Amniotic epithelial cell (primary cell): ENCODE data around the gene COMMD3.
"Not testable (repeated sequence)": the region's sequence is repeated elsewhere in the genome, so short reads cannot be mapped to it uniquely, and the experiment has no call there.

Experiments used
- DNase-seq: peaks from one replicate; pipeline ENCODE4 v3.0.0-alpha.2; 2010; ENCODE audit warnings: low read depth

COMMD3 gene

GRCh38 chr10:22316286-22317075, at the start of gene COMMD3:
COMMD3 (plus strand) TSS chr10:22316388; CDS start chr10:22316418, 30 bp downstream.
- peak; percentile 84 for DNase-seq

- no peak for DNase-seq
Measured at GRCh38 chr10:22268503-22268902, 47.7 kb upstream of the COMMD3 start.

GRCh38 chr10:22271786-22272185, 44.4 kb upstream of the COMMD3 start:
- no peak for DNase-seq

GRCh38 chr10:22278441-22278782, 37.8 kb upstream of the COMMD3 start:
- no peak for DNase-seq

GRCh38 chr10:22280078-22280477, 36.1 kb upstream of the COMMD3 start:
- no peak for DNase-seq

GRCh38 chr10:22285130-22285529, 31.1 kb upstream of the COMMD3 start:
- DNase-seq = no peak

GRCh38 chr10:22293747-22294404, 22.3 kb upstream of the COMMD3 start:
- DNase-seq = no peak

GRCh38 chr10:22294694-22295093, 21.5 kb upstream of the COMMD3 start:
- no peak for DNase-seq

GRCh38 chr10:22301193-22301592, 15.0 kb upstream of the COMMD3 start:
- no peak for DNase-seq

- no peak for DNase-seq
Measured at GRCh38 chr10:22303461-22303860, 12.7 kb upstream of the COMMD3 start.

- peak; percentile 23 for DNase-seq
Measured at GRCh38 chr10:22305721-22306120, 10.5 kb upstream of the COMMD3 start.

GRCh38 chr10:22308390-22308789, 7.8 kb upstream of the COMMD3 start:
- no peak for DNase-seq

- no peak for DNase-seq
Measured at GRCh38 chr10:22309180-22310000, 6.8 kb upstream of the COMMD3 start.

GRCh38 chr10:22310012-22310411, 6.2 kb upstream of the COMMD3 start:
- not testable (repeated sequence) for DNase-seq

- no peak for DNase-seq
Measured at GRCh38 chr10:22310928-22311327, 5.3 kb upstream of the COMMD3 start.

- DNase-seq = no peak
Measured at GRCh38 chr10:22314852-22315251, 1.3 kb upstream of the COMMD3 start.

- no peak for DNase-seq
Measured at GRCh38 chr10:22315455-22316285, 518 bp upstream of the COMMD3 start.

GRCh38 chr10:22317076-22317370, 835 bp downstream of the COMMD3 start:
- no peak for DNase-seq

GRCh38 chr10:22317771-22318565, 1.8 kb downstream of the COMMD3 start:
- no peak for DNase-seq

GRCh38 chr10:22318772-22319171, 2.6 kb downstream of the COMMD3 start:
- DNase-seq = no peak

GRCh38 chr10:22319547-22319979, 3.4 kb downstream of the COMMD3 start:
- no peak for DNase-seq
